Stimulated activated CD4-positive, alpha-beta T cell treated with anti-CD3 and anti-CD28 coated beads, Interleukin-12 subunit alpha, Interleukin-12 subunit beta, amount 100 ng/mL, for 4 hours (primary cell): ENCODE measurements around the gene CTSK.
"Not testable (repeated sequence)": the region's sequence is repeated elsewhere in the genome, so short reads cannot be mapped to it uniquely, and the experiment has no call there.

Source experiments
- DNase-seq: peaks from one replicate; pipeline ENCODE4 v3.0.0-alpha.2; 2020

CTSK gene

DNA sequence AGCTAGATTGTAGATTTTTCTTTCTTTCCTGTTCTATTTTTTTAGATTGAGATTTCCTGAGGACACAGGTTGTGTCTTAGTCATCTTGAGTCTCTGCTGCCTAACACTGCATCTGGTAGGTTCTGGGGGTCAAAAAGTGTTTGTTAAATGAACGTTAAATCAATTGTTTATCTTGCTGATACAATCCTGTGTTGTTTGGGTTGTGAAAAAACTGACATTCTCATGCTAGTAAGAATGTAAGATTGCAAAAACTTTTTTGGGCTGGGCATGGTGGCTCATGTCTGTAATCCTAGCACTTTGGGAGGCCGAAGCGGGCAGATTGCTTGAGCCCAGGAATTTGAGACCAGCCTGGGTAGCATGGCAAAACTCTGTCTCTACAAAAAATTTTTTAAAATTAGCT, 3.4 kb downstream of the CTSK start:
- no peak for DNase-seq

- DNase-seq = no peak
Observed at GRCh38 chr1:150799089-150799488, 9.0 kb downstream of the CTSK start.

- no peak for DNase-seq
Observed at GRCh38 chr1:150798525-150798924, 9.5 kb downstream of the CTSK start.

DNA sequence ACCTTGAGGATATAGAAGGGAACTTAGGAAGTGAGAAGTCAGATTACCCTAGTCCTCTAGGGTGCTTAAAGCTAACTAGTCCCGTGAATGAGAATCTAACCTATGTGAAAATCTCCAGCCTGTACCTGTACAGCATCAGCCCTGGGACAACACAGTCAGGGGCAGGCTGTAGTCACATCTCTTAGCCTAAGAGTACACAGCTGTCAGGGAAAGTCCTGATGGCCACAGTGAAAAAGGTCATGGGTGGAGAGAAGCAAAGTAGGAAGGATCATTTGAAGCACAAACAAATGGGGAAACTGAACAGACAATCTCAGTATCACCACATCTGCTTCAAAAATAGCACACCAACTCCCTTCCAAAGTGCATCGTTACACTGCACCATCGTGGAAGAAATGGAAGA, 11.7 kb downstream of the CTSK start:
- DNase-seq = no peak

DNA sequence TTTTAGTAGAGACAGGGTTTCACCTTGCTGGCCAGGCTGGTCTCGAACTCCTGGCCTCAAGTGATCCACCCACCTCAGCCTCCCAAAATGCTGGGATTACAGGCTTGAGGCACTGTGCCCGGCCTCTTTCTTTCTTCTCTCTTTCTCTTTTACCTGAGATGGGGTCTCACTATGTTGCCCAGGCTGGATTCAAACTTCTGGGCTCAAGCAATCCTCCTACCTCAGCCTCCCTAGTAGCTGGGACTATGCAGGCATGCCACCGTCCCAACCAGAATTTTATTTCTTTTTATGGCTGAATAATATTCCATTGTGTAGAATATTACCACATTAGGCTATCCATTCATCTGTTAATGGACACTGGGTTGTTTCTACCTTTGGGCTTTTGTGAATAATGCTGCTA, 14.3 kb downstream of the CTSK start:
- DNase-seq = not testable (repeated sequence)

- DNase-seq = no peak
Observed at GRCh38 chr1:150793221-150793620, 14.8 kb downstream of the CTSK start.

GRCh38 chr1:150791585-150791984, 16.5 kb downstream of the CTSK start:
- DNase-seq = no peak

GRCh38 chr1:150789396-150789795, 18.7 kb downstream of the CTSK start:
- DNase-seq = no peak

DNA sequence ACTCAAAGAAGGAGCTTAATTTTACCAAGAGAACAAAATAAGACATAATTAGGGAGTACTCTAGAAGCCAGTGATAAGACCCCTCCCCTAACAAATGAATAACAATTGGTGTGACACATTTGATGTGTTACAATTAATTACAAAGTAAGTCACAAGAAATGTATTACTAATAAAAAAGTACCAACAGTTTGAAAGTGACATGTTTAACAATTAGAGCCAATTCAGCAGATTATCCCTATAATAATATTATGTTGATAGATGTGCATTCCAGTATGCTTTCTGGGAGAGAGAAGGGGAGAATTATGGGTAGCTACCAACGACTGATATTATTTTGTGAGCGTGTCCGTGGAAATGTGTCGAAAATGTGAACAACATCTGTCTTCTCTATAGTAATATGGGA, 19.1 kb downstream of the CTSK start:
- DNase-seq = no peak

DNA sequence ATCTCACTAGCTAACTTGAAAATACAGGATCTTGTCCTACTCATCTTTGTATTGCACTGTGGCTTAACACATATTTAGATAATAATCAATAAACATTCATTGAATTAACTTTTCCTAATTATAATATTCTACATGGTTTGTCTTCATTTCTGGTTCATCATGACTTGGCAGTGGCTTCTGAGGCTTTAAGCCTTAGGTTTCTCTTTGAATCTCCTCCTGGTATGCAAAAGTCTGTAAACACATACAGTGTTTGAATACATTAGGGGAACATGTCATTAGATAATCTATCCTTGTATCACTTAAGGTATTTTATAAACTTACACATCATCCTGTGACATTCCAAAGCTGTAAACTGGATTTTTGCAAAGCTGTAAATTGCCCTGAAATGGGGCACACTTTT, 20.6 kb downstream of the CTSK start:
- DNase-seq = no peak

- DNase-seq = no peak
Observed at GRCh38 chr1:150780510-150780909, 27.6 kb downstream of the CTSK start.

- no peak for DNase-seq
Observed at GRCh38 chr1:150778409-150778808, 29.7 kb downstream of the CTSK start.

- DNase-seq = no peak
Observed at GRCh38 chr1:150777544-150777943, 30.5 kb downstream of the CTSK start.

- DNase-seq = not testable (repeated sequence)
Observed at GRCh38 chr1:150775931-150776505, 32.0 kb downstream of the CTSK start.

- no peak for DNase-seq
Observed at GRCh38 chr1:150775276-150775675, 32.8 kb downstream of the CTSK start.

- DNase-seq = no peak
Observed at GRCh38 chr1:150772326-150772725, 35.7 kb downstream of the CTSK start.

DNA sequence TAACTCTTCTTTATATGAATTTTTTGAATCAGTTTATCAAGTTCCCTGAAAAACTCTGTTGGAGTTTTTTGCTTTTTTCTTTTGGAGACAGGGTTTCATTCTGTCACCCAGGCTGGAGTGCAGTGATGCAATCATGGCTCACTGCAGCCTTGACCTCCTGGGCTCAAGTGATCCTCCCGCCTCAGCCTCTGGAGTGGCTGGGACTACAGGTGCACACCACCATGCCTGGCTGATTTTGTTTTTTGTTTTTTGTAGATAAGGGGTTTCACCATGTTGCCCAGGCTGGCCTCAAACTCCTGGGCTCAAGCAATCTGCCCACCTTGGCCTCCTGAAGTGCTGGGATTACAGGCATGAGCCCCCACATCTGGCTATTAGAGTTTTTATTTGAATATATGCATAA, 40.4 kb downstream of the CTSK start:
- DNase-seq = not testable (repeated sequence)

DNA sequence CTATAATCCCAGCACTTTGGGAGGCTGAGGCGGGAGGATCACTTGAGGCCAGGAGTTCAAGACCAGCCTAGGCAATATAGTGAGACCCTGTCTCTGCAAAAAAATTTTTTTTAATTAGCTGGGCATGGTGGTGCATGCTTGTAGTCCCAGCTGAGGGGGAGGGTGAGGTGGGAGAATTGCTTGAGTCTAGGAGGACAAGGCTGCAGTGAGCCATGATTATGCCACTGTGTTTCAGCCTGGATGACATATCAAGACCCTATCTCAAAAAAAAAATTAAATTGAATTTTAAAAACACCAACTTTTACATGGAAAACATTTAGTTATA, 42.1 kb downstream of the CTSK start:
- not testable (repeated sequence) for DNase-seq

- no peak for DNase-seq
Observed at GRCh38 chr1:150765296-150765976, 42.6 kb downstream of the CTSK start, which contains the start of gene CTSS. CTSS (minus strand) TSS chr1:150765778; CDS start chr1:150764763, 1,015 bp downstream.

DNA sequence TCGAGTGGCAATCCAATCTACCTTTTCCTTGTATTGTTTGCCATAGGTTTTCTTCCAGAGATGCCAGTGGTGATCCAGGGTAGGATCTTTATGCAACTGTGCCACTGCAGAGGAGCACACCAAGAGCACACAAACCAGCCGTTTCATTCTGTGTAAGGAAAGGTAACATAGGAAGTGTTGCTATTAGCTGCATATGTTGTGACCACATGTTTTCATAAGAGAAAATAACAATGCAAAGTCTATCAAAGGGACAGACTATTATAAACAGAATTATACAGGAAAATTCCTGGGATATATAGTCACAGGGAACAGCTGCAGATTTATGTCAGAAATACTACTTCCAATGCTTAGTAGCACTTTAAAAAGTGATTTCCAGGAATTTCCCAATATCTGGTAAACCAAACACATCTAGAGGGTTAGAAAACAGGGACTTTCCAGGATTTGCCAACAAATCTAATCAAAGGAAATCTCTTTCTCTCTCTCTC, 43.4 kb downstream of the CTSK start:
- no peak for DNase-seq

- no peak for DNase-seq
Observed at GRCh38 chr1:150763018-150763417, 45.0 kb downstream of the CTSK start.

GRCh38 chr1:150762552-150762951, 45.5 kb downstream of the CTSK start:
- no peak for DNase-seq

- no peak for DNase-seq
Observed at GRCh38 chr1:150761801-150762200, 46.3 kb downstream of the CTSK start.

DNA sequence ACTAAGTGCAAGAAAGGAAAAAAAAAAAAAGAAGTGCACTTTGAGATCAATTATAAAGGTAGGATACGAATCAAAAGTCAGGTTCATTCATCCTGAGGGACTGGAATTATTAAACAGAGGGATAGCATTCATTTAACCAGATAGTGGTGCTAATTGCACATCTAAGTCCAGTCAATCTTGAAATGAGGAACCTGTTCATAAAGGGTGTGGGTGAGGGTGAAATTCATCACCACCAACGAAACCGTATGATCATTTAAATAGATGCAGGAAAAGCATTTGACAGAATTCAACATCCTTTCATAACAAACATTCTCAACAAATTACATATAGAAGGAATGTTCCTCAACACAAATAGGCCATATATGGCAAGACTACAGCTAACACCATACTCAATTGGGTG, 48.0 kb downstream of the CTSK start:
- DNase-seq = no peak

- no peak for DNase-seq
Observed at GRCh38 chr1:150753416-150753815, 54.6 kb downstream of the CTSK start.
